COLO829 (cell line): ENCODE data around the gene NFIB.

ENCODE experiments used
- DNase-seq: peaks from one replicate; pipeline ENCODE4 v3.0.0; 2012; ENCODE audit warnings: low spot score

Gene NFIB

DNA sequence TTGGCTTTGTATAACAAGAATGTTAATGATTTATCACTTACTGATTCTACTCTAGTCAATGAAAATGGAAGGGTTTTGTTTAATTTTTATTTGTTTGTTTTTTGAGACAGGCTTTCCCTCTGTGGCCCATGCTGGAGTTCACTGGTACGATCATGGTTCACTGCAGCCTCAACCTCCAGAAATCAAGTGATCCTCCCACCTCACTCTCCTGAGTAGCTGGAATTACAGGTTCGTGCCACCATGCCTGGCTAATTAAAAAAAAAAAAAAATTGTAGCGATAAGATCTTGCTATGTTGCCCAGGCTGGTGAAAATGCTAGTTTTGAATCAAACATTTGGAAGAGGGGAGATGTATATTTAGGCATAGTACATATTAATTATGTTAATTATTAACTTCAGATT is 209.4 kb downstream of the NFIB start:
- DNase-seq, result no peak

DNA sequence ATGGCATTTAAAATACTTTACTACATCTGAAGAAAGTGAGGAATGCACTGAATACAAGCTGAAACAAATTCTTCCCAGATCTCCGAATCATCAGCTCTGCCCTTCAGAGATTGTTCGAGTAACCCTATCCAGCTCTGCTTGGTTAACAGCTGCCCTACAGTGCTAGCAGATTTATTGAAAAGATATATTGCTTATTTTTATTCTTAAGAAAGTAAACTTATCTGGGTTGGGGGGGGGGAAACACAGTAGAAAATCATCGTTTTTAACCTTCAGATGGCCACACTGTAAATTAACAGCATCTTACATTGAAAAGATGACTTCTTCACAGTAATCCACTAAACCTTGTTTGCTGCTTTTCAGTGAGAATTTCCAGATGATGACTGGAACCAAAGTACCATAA is 210.8 kb downstream of the NFIB start:
- DNase-seq, result no peak

DNA sequence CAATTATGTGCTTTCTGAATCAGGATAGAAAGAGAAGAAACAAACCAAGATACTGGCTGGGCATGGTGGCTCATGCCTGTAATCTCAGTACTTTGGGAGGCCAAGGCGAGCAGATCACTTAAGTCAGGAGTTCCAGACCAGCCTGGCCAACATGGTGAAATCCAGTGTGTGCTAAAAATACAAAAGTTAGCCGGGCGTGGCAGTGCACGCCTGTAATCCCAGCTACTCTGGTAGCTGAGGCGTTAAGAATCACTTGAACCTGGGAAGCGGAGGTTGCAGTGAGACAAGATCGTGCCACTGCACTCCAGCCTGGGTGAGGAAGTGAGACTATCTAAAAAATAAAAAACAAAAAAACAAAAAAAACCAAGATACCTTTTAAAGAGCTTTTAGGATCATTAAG is 214.2 kb downstream of the NFIB start:
- no peak for DNase-seq

DNA sequence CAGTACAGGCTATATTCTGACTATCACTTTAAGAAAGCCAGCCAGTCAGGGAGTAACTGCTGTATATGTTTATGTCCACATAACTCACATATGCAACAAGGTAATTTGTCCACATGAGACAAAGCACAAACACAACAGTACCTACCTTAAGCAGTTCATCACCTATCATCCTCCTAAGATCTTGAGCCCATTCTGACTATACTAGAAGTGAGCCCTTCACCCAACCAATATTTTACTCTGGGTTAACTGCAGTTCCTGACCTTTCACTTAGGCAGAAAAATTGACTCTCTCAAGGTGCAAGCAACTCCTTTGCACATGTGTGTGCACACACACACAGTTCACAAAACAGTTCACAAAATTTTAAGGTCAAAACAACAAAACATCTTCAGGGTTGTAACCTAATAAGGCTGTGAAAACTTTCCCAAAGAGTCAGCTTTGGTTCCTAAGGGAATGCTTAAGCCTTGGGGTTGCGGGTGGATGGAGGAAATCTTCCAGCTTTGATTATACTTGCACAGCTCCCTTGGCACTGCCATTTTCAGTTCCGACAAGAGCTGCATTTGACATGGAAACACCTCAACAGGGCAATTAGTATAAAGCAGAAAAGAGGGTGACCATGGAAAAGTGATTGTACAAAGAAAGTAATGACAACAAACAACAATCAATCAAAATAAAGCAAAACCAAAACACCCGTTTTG is 215.3 kb downstream of the NFIB start:
- DNase-seq, result no peak

DNA sequence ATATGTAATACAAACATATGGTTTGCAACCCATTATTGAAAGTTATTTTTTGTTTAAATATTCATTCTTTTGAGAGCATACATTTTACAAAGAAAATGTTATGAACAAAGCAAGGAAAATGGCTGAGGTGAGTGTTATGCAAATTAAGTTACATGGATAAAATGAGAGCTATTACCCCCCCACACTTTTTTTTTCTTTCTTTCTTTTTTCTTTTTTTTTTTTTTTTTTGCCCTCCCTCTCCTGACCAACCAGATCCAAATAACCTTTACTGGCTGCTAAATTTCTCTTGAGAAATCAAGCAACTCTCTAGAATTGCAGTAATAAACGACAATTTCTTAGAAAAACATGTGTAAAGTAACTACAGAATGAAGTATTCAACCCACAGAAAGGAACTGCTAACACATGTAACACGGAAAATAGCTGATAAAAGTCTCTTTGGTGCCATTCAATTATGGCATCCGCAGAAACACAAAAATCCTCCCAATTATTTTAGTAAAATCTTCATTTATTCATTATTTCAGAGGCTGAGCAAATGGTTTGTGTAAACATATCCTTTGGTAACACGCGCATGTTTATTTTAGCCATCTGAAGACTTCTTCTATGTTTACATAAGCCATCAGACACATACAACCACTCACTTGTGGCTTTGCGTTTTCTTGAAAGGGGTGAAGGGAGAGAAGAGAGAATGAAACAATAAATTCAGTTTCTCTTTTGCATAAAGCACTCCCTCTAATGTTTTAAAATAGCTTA is 216.1 kb downstream of the NFIB start:
- DNase-seq, result no peak

DNA sequence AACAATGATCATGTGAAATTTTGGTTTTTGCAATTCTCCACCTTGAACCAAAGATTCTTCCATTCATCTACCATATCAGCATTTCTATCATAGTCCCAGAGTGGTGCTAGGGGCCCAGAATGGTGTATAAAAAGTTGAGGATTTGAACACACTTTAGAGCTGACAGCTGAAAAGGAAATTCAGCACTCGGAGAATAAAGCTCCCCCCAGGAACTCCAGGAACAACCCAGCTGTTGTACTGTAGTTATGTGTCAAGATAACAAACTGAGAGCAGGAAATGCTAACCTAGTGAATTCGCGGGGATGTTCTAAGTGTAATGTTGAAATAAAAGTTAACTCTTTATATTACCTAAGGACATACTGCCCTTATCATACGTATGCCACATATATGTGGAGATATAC is 216.7 kb downstream of the NFIB start:
- DNase-seq, result peak; percentile 2

DNA sequence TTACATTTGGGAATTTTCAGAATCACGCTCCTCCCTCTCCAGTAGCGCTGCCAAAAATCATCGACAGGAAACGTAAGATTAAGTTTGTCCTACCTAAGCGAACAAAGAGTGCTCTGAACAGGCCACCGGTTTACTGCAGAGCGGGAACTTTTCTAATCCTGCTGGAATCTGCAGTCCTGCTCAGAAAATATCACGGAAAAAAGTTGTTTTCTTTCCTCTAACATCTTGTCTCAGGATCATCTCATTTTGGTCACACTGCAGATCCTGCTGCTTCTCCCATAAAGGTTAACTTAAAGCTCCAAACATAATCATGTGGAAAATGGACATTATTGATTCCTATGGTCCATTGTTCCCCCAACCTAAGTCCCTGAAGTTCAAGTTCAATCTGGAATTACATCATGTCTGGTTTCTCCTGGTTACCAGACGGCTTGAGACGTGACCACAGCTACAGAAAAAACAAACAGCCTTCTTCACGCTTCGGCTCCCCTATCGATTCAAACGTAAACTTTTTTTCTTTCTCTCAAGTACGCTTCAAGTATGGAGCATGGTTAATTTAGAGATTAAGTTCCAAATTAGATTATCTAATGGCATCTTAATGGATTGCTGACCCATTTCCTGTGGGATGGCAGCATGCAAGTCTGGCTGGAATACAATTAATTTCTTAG is 217.6 kb downstream of the NFIB start:
- DNase-seq, result peak; percentile 22

DNA sequence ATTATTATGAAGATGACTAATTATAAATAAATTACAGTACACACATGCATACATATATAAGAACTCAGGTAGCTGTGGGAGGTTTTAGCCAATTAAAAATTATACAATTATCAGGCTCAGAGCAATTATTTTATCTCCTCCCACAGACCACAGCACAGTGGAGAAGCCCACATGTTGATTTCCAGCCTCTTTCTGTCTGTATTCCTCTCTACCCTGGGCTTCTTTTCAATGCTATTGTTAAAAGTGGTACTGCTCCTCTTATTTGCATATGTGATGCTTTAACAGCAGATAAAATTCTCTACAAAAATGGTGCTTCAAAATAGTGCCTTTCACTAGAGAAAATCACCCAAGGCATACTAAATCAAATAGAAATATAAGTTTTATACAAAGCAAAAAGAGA is 218.7 kb downstream of the NFIB start:
- no peak for DNase-seq

DNA sequence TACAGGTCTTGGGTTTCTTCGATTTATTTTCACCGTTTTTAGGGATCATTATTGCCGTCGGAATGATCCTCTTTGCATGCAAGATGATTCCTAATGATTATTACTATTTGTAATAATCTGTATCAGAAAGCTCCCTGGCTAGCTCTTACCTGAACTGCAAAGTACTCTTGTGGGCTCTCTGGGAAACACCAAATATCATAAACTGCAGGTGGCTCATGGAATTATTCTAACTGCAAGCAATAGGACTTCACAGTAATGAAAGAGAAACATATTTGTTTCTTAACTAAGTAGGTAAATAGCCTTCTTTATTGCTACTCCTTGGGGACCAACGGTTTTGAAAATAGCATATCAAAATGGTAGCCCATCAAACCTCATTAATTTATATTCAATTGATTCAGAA is 219.4 kb downstream of the NFIB start:
- no peak for DNase-seq

DNA sequence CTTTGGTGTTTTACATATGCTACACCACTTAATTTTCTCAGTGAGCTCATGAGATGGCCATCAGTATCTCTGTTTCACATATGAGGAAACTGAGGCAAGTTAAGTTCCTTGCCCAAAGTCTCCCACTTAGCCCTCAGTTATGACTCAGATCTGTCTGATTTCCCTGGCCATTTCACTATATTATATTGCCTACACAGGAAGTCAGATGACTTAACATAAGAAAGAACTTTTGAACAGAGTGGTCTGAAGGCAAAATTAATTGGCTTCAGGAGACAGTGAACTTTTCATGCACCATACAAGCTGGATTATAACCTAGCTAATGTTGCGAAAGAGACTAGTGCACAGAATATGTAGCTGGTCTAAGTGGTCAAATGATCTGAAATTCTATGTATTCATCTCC is 221.6 kb downstream of the NFIB start:
- peak; percentile 17 for DNase-seq

DNA sequence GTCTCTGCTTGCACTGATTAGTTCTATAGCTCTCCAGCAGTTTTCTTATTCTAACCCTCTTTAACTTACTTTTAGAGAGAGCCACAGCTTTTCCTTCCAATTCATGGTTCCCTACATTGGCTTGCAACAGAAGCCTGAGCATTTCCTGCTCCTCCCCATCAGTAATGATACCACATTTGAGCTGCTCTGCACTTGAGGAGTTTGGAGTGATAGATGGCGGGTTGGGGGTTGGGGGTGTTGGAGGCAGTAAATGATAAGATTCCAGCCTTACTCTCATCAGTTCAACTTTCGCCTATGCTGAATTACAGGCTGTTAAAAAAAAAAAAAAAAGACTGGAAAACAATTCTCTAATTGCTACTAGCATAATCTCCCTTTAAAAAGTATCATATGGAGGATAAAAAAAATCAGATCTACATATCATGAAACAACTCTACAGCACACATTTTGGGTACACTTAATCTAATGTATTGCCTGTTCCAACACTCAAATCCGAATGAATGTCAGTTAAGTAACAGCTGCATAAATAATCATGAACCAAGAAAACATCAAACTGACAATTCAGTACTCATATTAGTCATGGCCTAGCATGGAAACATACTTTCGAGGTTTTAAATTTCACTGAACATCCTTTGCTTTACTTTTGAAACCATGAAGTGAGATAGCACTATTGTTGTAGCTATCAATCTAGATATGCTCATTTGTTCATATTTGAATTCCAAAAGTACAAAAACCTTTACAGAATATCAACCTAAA is 224.7 kb downstream of the NFIB start:
- peak; percentile 10 for DNase-seq

DNA sequence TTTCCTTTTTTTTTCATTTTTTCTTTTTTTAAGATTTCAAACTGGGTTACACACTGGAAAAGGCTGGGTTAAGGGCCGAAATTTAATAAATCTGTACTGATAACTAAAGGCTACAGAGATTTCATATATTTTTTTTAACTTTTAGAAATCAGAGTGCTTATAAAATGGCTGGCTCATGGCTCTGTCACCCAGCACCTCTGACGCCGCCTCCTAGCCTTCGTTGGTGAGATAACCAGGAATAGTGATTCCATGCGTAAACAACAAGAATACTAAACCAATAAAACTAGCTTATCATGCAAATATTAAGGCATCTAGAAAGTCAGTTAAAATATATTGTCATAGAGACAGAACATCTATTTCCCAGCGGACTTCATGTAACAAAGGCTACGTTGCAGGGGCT is 226.4 kb downstream of the NFIB start:
- no peak for DNase-seq

DNA sequence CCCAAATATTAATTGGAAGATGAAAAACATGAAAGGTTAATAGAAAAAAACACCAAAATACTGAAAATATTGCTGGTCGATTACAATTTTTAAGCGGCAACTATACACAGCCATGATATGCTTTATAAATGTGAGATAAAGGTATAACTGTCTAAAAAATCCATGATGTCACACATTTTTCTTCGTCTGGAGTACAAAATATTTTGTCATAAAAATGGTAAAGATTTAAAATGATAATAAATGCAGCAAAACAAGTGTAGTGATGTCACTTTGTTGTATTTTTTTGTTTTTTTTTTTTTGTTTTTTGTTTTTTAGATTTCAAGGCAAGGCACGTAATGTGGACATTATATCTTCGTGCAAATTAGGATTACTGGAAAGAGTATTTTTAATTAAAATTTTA is 227.4 kb downstream of the NFIB start:
- no peak for DNase-seq

DNA sequence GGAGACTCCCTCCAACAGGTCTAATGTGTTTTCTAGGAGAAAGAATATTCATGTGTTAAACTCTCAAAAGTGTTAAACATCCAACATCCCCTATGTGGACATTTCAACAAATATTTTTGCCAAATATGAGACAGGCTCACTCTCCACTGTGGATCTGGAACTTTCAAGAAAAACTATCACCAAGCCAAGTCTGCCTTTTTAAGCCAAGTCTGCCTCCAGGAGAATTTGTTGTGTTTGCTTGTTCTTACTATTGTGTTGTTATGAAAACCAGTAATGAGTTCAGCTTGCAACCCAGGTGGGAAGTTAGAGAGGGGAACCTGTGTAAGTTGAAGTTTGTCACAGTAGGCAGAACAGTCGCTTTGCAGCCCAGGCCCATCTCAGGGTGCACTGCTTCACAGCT is 228.1 kb downstream of the NFIB start:
- DNase-seq, result no peak

DNA sequence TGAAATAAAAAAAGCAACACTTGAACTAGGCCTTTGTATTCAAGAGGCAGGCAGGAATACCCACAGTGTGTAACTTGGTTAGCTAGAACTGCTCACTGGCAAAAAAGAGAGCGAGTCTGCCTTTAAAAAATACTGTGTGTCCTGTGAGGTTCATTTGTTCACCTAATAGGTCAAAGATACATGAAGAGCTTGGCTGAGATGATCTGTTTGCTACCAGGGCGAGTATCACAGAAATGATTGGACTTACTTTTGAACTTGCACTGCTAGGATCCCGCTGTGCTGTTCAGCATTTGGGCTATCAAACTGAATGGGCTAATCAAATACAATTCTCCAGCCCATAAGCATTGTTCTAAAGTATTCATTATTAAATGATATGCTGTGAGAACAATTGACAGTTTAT is 229.1 kb downstream of the NFIB start:
- DNase-seq, result no peak

DNA sequence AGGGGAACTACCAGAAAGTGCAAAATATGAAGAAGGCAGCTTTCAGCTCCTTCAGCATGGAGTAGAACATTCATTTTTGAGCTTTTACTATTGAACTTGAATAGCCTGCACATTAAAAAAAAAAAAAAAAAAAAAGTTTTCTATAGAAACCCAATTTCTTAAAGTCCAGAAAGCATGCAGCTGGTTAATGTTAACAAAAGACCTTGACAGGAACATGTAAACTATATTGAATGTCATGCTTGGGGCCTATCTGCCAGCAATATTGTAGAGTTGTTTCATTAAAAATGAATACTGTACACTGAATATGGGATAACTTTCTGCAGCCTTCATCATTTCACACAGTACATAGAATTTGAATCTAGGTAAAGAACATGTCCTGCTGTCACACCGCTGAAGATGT is 230.6 kb downstream of the NFIB start:
- no peak for DNase-seq

DNA sequence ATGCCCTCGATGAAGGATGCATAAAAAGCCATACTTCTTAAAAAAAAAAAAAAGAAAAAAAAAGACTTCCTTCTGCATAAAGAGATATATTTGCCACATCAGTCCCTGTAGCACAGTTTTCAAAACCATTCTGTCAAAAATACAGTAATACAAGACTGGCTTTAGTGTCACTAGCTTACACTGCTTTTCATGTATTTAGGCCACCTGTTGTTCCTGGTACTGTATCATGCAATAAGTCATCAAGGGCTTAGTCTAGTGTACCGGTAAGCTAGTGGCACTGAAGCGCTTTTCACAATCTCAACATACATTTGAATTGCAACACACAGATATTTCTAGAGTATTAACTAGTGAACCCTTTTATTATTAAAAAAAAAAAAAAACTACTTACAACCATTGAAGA is 231.2 kb downstream of the NFIB start:
- DNase-seq, result no peak

DNA sequence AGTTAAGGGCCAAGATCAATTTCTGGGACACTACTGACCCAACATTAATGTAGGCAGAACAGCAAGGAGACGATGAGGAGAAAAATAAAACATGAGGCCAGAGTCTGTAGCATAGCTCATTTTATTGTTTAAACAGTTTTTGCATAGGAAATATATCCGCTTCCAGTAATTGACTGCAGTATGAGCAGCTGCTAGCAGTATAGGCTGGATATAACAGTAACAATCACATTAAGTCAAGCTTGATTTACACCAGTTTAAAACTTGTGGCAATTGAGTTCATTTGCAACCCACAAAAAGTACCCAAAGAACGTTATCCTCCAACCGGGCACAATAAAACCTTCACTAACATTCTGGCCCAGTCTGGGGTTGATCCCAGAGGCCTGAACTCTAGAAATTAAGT is 232.2 kb downstream of the NFIB start:
- no peak for DNase-seq

DNA sequence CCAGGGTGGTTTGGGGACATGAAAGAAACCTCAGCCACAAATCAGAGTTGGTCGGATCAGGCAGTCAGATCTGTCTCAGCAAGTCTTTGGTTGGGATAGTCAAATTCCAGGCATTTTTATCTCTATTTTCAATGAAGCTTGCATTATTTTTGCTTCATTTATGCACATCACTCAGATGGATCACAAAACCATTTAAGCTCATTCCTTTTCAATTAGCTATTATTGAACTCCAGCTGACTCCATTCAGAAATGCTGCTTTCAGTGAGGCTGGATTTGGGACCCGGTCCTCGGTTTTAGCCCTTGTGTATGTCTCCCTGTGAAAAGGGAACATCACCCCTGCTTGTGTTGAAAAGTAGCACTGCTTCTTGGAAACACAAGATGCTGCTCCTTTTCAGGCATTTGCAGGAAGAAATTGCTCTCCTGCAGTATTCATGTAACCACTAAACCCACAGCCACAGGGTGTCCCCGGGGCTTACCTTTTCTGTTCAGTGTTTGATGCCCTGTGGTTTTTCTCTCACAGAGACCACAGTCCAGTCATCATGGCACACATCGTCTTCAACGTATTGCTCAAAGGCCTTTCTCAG is 232.9 kb downstream of the NFIB start:
- no peak for DNase-seq

DNA sequence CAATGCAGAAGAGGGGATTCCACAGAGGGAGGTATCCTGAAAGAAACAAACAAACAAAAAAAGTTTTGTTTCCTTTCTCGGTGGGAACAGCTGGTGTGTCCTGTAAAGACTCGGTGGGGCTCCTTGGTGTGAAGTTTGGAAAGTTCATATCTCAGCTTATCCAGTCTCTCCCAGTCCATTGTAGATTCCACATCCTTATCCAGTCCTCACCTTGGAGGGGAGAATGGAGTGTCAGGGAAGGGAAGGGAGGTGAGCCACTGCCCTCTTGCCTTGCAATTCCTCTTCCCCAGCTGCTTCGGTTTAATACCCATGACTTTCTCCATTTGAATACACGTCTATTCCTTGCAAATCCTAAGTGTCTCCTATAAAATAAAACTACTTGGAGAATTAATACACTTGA is 234.5 kb downstream of the NFIB start:
- no peak for DNase-seq

DNA sequence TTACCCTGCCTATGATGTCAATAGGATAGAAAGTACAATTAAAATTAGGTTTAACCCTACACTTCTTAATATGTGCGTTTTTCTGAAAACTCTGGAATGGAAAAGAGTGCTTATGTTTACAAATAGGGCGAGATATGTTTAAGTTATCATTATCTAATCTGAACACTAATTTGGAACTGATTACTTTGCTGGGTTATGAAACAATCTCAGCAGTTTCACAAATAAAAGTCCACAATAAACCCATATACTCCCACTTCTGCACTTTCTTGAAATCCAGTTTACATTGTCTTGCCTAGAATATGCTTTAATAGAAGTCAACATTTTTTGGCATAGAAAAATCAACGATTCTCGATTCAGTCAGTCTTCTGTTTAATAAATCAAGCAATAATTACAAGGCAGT is 236.3 kb downstream of the NFIB start:
- no peak for DNase-seq

DNA sequence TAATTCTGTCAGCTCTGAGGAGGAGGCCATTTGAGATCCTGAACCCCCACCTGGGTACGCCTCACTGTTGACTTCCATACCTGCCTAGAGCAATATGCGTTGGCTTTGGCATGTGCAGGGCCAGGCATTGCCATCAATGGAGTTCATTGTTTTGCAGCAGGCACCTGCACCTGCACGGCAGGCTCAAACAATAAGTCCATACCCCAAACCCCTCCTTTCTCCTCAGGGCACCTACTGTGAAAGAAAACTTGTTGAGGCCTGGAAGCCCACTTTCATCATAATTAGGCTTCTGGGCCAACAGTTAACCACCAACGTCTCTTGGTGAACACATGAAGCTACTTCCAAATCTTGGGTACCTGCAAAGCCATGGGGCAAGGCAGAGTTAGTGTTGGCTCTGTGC is 238.7 kb downstream of the NFIB start:
- no peak for DNase-seq
